Measurements from ENCODE around the gene SRSF10.
"Not testable (repeated sequence)": the region's sequence is repeated elsewhere in the genome, so short reads cannot be mapped to it uniquely, and the experiment has no call there.

Gene SRSF10

DNA sequence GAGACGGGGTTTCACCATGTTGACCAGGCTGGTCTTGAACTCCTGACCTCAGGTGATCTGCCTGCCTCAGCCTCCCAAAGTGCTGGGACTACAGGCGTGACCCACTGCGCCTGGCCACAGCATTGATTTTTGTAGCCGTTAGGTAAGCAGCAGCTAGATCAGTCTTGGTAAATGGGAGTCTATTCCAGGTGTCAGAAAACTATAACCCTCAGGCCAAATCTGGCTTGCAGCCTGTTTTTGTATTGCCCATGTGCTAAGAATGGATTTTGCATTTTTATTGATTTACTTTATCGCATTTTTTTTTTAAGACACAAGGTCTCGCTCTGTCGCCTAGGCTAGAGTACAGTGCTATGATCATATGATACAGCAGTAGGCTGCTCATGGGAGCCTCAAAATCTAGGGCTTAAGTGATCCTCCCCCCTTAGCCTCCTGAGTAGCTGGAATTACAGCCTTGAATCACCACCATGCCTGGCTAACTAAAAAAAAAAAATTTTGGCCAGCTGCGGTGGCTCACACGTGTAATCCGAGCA lies 16.6 kb upstream of the SRSF10 start:
- no peak for DNase-seq

GRCh38 chr1:23995431-23995837 lies 15.3 kb upstream of the SRSF10 start:
- no peak for DNase-seq

DNA sequence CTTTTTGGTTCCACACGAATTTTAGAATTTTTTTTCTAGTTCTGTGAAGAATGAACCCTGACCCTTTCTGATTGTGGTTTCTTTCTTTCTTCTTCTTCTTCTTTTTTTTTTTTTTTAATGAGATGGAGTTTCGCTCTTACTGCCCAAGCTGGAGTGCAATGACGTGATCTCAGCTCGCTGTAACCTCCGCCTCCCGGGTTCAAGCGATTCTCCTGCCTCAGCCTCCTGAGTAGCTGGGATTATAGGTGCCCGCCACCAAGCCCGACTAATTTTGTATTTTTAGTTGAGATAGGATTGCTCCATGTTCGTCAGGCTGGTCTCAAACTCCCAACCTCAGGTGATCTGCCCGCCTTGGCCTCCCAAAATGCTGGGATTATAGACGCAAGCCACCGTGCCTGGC lies 11.9 kb upstream of the SRSF10 start:
- not testable (repeated sequence) for DNase-seq

- no peak for DNase-seq
These were observed 9.1 kb upstream of the SRSF10 start for GRCh38 chr1:23989263-23989662.

DNA sequence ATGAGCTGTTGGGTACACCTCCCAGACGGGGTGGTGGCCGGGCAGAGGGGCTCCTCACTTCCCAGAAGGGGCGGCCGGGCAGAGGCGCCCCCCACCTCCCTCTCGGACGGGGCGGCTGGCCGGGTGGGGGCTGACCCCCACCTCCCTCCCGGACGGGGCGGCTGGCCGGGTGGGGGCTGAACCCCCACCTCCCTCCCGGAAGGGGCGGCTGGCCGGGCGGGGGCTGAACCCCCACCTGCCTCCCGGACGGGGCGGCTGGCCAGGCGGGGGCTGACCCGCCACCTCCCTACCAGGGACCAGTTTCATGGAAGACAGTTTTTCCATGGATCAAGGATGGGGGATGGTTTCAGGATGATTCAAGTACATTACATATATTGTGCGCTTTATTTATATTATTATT lies 6.9 kb upstream of the SRSF10 start:
- DNase-seq: not testable (repeated sequence)

DNA sequence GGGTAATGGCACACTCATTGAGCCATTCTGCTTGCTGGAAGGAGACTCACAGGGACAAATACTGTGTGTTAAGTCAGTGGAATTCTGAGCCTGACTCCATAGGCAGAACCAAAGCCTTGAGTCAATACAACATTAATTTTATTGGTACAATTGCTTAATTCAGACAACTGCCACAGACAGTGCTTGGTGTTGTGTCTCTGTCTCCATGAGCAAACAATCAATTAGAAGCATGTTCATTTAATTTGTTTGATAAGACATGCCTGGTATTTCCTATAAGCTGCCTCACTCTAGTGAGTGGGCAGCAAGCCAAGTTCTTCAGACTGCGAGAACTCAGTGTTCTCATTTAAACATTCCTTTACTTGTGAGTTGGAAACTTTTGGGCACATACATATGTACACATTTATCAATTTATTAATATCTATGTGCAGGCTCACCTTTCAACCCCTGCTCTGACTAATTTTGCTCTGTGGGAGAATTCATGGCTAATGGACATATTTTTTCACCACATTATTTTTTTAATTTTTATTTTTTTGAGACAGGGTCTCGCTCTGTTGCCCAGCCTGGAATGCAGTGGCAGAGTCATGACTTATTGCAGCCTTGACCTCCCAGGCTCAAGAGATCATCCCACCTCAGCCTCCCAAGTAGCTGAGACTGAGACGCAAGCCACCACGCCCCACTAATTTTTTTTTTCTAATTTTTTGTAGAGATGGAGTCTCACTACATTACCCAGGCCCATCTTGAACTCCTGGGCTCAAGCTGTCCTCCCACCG lies 4.5 kb upstream of the SRSF10 start:
- DNase-seq: no peak

DNA sequence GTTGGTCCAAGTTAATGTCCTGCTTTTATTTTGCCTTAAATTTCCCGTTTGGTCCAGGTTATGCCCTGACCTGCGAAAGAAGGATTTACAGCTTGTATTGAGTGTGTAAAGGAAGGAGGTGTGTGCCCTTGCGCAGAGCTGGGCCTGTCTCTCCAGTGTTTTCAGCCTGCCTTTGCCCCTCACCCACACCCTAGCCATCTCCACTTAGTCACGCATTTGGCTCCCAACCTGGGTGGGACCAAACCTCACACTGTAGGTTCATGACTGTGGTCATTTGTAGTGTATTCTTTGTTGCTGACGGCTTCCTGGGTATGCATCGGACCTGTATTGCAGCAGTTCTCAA lies 572 bp upstream of the SRSF10 start:
- DNase-seq: peak; percentile 27

DNA sequence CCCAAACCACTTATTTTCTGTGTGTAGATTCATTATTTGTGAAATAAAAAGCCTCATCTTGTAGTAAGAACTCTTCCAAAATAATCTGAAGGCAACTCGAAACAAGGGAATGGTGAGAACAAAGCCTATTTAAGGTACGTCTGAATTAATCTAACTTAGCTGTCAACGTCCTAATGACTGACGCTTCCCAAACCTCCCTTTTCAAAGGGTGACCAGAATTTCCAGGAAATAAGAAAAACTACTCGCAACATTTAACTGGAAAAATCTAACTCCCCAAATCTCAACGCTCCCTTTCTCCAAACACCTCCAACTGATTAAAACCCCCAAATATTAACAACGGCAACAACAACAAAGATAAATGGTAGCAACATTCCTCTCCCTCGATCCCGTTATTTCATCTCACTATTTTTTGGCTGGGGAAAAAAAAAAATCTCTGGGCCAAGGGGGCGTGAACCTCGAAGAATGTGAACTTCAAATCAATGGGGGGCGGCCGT lies 693 bp downstream of the SRSF10 start:
- no peak for DNase-seq

DNA sequence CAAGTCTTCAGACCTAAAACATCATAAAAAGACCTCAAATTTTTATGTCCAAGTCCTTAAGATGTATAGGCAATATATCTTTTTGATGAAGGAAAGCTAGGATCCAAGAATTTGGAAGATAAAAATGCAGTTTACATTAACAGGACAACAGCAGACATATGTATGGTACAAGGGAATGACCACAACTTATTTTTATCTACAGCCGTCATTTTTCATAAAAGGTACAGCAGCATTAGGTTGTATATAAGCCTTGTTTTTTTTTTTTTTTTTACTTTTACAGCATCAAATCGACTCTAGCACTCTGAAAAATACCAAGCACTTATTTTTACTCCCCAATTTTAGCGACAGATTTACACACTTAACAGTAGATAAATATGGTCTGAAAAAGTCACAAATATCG lies 1.3 kb downstream of the SRSF10 start:
- no peak for DNase-seq

- DNase-seq: no peak
These were observed 2.3 kb downstream of the SRSF10 start for GRCh38 chr1:23977854-23978191.

DNA sequence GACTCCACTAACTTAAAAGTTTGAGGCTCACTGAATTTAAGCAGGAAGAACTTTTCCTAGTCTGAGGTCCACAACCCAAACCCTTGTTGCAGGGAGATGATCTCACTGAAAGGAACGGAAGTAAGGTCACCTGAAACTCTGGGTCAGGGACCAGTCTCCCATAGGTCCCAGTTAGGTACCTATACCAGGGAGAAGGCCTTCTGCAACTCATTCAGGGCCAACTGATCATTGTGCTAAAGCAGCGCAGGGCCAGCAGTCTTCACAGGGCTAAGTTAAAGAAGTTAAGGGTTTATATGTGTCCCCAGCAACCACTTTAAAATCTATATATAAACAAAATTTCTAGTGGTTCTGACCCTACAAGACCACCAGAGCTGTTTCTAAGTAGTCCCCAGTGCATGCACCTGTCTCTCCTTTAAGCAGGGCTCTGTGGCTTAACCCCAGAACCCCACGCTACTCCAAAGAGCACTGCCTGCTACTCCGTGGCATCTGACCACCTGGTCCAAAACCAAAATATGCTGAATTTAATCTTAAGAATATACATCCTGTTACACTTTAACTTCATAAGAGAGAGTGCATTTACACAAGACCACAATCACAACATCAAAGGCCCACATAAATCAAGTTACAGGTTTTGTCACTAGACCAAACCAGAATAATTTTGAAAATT lies 2.8 kb downstream of the SRSF10 start:
- DNase-seq: no peak

DNA sequence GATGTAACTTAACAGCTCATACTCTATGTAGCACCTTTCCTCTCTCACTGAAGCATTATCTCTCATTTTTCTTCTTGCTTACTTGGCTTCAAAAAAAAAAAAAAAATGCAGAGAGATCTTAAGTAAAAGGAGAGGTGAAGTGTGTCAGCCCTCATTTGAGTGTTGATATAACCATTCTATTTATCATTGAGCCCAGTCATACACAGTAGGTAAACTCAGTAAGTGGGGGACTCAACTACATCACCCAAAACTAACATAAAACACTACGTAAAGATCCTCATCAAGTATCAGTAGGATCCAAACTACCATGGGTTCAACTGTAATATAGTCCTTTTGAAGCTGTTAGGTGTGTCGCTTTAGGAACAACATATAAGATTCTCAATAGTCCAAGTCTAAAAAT lies 12.3 kb downstream of the SRSF10 start:
- DNase-seq: no peak

- DNase-seq: no peak
These were observed 13.1 kb downstream of the SRSF10 start for GRCh38 chr1:23966973-23967493.

- DNase-seq: no peak
These were observed 15.1 kb downstream of the SRSF10 start for GRCh38 chr1:23964790-23965740.

- DNase-seq: no peak
These were observed 15.9 kb downstream of the SRSF10 start for GRCh38 chr1:23964235-23964668.

DNA sequence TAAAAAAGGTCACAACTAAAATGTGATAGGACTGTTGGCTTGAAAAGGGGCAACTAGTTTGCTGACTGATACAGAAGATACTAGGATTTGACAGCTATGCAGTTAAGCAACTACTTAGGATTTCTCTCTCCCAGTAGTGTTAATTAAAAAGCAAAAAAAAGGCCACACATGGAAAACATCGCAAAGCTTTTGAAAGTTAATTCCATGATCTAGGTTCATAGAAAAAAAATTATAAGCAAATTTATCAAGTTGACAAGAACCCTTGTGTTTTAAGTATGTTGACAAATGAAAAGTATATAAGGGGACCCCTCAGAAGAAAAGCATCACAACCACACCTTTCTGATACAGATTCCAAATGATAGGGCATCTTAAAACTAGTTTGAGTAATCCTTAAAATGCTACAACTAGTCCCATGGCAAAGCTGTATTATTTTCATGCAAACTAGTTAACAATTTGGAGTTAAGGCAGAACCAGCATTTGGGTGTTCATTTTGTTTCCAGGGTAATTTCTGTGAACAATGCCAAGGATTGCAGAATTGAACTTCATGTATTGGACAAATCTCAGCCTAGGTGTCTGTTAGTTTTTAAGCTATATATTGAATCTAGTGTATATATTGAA lies 16.4 kb downstream of the SRSF10 start:
- DNase-seq: no peak

- DNase-seq: no peak
These were observed 19.7 kb downstream of the SRSF10 start for GRCh38 chr1:23960291-23961020.

DNA sequence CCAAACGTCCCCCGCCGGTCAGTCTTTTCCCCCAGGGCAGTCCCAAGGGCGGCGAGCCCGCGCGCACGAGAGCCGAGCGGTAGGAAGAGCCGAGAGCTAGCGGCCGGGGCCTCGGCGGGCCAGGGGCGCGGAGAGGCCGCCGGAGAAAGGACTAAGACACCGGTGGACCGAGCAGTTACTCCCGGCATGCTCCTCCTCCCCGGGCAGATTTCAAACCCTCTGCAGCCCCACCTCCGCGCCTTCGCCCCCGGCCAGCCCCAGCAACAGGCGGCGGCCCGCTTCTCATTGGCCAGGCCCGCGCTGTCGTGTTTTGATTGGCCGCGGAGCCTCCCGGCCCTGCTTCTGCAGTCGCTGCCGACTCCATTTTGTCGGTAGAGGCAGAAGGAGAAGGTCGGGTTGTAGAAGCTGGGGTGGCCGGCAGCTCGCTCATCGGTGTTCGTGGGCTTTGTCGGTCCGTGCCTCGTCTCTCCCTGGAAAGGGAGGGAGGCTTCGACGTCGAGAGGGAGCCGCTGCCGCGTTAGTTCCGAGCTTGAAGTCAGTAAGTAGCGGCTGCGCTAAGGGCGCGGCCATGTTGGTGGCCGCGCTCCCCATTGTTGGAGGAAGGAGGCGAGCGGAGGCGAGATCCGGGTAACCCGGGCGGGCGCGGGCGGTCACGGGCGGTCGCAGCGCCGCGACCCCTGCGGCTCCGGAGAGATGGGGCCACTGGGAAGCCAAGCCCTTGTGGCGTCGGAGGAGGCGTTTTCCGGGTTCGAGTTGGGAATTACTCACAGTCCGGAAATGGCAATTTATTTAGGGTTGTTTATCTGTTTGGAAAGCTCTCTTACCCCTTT lies 20.5 kb downstream of the SRSF10 start, which contains the start of gene PNRC2:
Gene PNRC2, plus strand, starts transcription at position 368 of the 830 bp plus-strand sequence. CDS start 1,630 bp downstream, outside the sequence.
- DNase-seq: peak; percentile 95

GRCh38 chr1:23958810-23959460 lies 21.2 kb downstream of the SRSF10 start:
- DNase-seq: peak; percentile 94

Measured in CD4-positive, alpha-beta T cell treated with Interferon gamma for 1 hour (primary cell).